HPDE6-E6E7 (cell line): ENCODE results near the gene ALKBH8.
"Not testable (repeated sequence)": the region's sequence is repeated elsewhere in the genome, so short reads cannot be mapped to it uniquely, and the experiment has no call there.

Experiments used
- DNase-seq: peaks from one replicate; pipeline ENCODE4 v3.0.0; 2011; ENCODE audit warnings: missing footprints; ENCODE audit errors: extremely low spot score

The ALKBH8 gene

DNA sequence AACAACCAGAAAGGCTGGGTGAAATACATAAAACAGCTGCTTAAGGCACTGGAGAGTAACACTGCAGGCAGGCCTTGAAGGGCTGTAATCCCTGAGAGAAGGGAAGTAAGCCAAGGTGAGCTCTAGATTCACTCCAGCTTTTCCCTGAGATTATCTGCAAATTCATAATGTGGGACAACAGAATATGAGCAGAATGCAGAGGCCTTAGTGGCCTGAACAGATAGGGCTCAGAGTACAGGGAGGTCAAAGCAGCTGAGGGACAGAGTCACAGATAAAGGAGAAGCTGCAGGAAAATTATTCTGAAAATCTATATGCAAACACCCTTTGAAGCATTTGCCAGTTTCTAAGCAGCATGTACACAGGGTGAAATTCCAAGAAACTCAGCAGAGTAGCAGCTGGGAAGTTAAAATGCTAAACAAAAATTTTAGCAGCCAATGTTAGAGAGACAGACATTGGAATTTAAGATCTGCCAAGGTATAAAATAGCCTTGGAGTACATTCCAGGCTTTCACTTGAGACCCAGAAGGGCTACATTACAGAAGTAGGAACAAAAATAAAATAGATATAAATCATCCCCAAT lies 59.8 kb downstream of the ALKBH8 start:
- DNase-seq: no peak

DNA sequence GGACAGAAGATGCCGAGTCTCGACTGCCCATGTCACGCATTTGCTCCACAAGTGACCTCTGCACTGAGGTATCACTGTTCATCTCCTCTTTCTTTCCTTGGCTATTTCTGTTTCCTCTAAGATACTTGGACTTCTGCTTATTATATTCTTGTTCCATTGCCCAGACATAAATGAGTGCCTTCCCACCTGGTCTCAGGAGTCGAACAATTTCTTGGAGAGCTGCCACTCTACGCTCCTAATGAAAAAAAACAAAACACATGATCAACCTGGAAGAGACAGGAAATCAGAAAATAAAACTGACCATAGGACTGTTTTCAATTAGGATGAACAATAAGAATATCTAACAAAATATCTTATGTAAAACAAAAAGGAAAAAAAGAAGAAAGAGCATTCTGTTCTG lies 60.6 kb downstream of the ALKBH8 start:
- no peak for DNase-seq

- DNase-seq: no peak
Observed at GRCh38 chr11:107501713-107502112, 63.8 kb downstream of the ALKBH8 start.

GRCh38 chr11:107497371-107497770 lies 68.2 kb downstream of the ALKBH8 start:
- not testable (repeated sequence) for DNase-seq

DNA sequence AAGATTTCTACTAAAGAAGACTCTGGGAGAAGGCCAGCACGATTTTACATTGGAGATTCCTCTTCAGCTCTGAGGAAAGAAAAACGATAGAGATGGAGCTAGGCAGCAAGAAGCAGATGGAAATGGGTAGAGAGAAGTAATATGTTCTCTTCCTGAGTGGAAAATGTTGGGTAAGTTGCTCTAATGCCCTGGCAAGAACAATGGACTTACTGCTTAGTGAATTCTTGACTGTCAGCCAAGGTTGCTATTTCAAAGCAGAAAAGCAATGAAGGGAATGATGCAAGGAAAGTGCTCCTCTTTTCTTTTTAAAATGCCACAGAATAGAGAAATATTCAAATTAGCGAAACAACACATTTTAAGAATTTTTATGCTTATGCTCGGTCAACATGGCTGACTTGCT lies 69.5 kb downstream of the ALKBH8 start:
- peak; percentile 4 for DNase-seq

DNA sequence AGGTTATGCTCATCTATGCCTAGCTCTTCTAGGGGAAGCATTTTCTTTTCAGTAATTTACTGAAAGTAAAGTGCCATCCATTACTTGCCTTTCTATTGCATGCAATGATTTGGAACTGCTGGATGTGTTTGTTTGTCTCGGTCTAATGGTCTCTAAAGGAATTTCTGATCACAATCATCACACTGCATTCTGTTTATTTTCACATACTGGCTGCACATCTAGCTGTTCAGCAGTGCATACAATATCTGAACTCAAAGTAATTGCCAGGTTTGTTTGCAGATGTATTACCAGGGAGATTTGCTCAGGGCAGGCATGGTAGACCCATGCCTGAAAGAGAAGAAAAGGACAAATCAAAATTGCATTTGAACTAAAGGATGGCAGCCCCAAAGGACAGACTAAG lies 71.5 kb downstream of the ALKBH8 start:
- no peak for DNase-seq

DNA sequence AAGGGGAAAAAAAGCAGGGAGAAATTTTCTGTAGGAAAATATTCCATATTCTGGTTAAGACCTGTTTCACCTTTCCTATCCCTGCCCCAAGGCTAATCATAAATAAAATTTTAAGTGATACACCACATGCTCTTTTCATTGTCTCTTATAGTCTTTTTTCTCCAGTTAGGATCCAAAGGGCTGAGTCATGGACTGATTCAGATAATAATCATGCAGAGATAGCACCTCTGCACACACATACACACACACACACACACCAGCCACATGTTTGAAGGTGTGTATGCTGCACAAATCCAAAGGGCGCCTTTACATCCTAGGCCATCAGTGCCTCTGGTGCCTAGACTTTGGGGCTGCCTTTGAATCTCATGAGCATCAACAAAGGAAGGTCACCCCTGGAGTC lies 72.4 kb downstream of the ALKBH8 start:
- DNase-seq: peak; percentile 58

DNA sequence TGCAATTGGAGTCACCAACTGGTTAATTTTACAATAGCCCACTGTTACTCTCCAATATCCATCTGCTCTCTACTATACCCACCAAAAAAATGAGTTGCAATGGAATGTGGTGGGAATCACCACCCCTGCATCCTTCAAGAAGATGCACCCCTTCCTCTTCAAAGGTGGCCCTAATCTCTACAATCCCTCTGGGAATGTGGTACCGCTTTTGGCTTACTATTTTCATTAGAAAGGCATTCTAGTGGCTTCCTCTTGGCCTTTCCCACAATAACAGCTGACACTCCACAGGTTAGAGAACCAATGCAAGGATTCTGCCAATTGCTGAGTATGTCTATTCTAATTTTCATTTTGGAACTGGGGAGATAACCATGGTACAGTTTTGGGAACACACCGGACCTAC lies 74.7 kb downstream of the ALKBH8 start:
- DNase-seq: no peak

DNA sequence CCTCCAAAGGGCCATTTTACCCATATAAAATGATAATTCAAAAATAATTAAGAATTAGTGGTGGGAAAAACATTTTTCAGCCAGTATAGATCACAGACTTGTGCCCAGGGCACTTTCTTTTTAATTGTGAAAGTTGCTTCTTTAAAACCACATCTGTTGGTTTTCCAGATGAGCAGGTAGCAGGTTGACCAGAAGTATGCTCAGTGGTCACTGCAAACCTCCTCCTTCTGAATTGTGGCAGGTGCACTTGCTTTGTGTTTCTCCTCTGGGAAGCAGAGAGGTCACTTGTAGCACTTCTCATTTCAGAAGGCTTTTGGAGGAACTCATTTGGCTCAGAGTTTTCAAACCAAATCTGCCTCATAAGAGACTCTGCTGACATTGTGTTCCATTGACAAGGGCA lies 83.3 kb downstream of the ALKBH8 start:
- DNase-seq: no peak

GRCh38 chr11:107478922-107479321 lies 86.6 kb downstream of the ALKBH8 start:
- DNase-seq: no peak

GRCh38 chr11:107477820-107478219 lies 87.7 kb downstream of the ALKBH8 start:
- no peak for DNase-seq

GRCh38 chr11:107473792-107474191 lies 91.7 kb downstream of the ALKBH8 start:
- DNase-seq: no peak

DNA sequence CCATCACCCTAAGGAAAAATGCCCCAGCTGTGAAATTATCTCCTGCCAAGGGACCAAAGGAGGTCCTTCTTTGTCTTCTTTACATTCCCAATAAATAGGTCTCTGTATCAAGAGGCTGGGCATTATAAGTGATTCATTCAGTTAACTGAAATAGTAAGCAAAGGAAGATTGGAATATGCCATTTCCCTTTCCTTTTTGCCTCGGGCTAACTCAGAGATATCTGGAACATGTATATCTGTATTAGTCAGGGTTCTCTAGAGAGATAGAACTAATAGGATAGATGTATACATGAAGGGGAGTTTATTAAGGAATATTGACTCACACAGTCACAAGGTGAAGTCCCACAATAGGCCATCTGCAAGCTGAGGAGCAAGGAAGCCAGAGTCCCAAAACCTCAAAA lies 92.6 kb downstream of the ALKBH8 start:
- no peak for DNase-seq

DNA sequence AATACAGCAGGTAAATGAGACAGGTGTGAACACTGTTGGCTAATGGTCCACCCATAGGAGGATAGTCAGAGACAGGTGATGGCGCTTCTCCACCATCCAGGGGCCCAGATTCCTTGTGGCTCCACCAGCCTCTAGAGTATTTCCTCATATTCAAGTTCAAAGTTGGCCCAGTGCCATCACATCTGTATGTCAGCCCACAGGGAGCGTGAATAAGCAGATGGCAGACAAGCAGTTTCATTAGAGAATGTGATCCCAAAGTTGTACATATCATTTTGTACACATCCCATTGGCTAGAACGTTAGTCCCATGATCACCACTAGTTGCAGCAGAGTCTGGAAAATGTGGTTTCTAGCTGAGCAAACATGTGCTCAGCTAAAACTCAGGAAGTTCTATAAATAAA lies 96.9 kb downstream of the ALKBH8 start:
- no peak for DNase-seq

DNA sequence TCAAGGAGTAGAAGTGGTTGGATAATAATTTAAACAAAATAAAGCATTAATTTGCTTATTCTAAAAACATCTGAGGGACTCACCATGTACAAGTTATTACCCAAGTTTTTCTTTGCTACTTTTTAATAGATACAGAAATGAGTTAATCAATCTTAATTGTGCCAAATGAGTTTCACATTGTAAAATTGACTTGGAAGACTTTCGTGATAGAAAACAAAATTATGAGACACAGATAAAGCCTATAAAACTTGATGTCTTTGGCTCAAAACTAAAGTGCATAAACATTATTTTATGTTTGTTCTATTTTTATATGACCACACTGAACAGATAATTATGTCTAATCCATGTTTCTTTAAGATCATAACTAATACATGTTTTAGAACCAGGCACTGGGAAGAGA lies 97.8 kb downstream of the ALKBH8 start:
- DNase-seq: no peak

- DNase-seq: not testable (repeated sequence)
Observed at GRCh38 chr11:107466275-107466866, 99.2 kb downstream of the ALKBH8 start.

GRCh38 chr11:107457558-107458271 lies 107.8 kb downstream of the ALKBH8 start, which contains the start of gene CWF19L2:
TSS of gene CWF19L2 (minus strand) at chr11:107457825. CDS start at chr11:107457816, 9 bp downstream.
- DNase-seq: peak; percentile 86

- DNase-seq: peak; percentile 20
Observed at GRCh38 chr11:107457205-107457557, 108.4 kb downstream of the ALKBH8 start.

DNA sequence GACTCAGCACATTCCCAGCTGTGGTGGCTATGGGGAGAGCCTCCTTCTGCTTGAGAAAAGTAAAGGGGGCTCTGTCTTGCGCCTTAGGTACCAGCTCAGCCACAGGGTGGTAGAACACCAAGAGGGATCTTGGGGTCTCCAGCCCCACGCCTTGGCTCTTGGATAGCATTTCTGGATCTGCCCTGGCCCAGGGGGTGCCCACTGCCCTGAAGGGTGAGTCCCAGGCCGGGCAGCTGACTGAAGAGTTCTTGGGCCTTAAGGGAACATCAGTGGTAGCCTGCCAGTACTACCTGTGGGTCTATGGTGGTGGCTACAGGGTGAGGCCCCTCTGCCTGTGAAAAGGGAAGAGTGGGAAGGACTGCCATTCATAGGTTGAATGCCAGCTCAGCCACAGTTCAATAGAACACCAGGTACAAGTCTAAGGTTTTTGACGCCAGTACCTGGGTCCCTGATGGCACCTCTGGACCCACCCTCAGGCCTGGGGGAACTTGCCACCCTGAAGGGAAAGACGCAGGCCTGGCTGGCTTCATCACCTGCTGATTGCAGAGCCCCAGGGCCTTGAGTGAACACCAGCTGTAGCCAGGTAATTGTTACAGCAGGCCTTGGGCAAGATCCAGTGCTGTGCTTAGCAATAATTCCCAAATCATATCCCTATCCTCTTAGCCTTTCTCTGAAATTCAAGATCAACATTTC lies 111.8 kb downstream of the ALKBH8 start:
- DNase-seq: no peak
